Cardiac muscle cell (in vitro differentiated cells and primary cell): ENCODE results near the gene TENM3. TPM values are rescaled to one million over a fixed set of nuclear protein-coding genes. Genes with fewer than 3 reads are reported as not detected.

Experiments used
- DNase-seq, 2 donors: peaks; one replicate each; pipeline versions ENCODE4 v3.0.0 to v3.0.0-alpha.2; 2010 to 2017; ENCODE audit warnings: low read depth in 1 of 2, low spot score in 1 of 2
- H3K27ac ChIP-seq: fragments of 200-600 bp; sonication (generic); 2 replicates; pipeline ENCODE4 v1.5.1; 2016
- H3K27me3 ChIP-seq: fragments of 200-600 bp; sonication (generic); 2 replicates; pipeline ENCODE4 v1.6.0; 2016; ENCODE audit warnings: control low read depth
- H3K36me3 ChIP-seq: fragments of 200-600 bp; sonication (generic); 2 replicates; pipeline ENCODE4 v1.5.1; 2016; ENCODE audit warnings: control low read depth
- H3K4me1 ChIP-seq: fragments of 200-600 bp; sonication (generic); 2 replicates; pipeline ENCODE4 v1.8.1; 2017; ENCODE audit warnings: low read depth, mild to moderate bottlenecking, mixed run types
- H3K4me3 ChIP-seq: fragments of 200-600 bp; sonication (generic); 2 replicates; pipeline ENCODE4 v1.5.1; 2016; ENCODE audit warnings: mild to moderate bottlenecking
- H3K9me3 ChIP-seq: fragments of 200-600 bp; sonication (generic); 2 replicates; pipeline ENCODE4 v1.5.1; 2017; ENCODE audit warnings: low read depth, mild to moderate bottlenecking, control low read depth
- polyA plus RNA-seq: library from polyadenylated mRNA; unstranded; fragments of >200 nt; fragmentation: Nextera tagmentation; extraction: Ambion mirVana; gene quantifications from 2 replicates; pipeline ENCODE4 v1.2.1, GENCODE V29; 2016
- total RNA-seq: library from RNA; depleted of rRNA; stranded (reverse); fragments of >200 nt; gene quantifications from 2 replicates; pipeline ENCODE4 v1.2.3, GENCODE V29; 2016
- TF ChIP-seq, protein P1 (sequence below): IDR thresholded peaks from 2 replicates; pipeline ENCODE4 v1.5.1; 2012; ENCODE audit warnings: low read depth, mild to moderate bottlenecking, low read length

Gene TENM3
- total and polyA plus RNA-seq, 2 experiments from 2014 or later, result 12.5 to 24.8 TPM

- no peaks in the 10 kb centered on the region for H3K36me3 ChIP-seq
- H3K4me1 ChIP-seq, result no peaks in the 10 kb centered on the region
- no peaks in the 10 kb centered on the region for H3K9me3 ChIP-seq
- no peak overlapping the region for H3K27ac ChIP-seq
- H3K4me3 ChIP-seq, result no peak overlapping the region
- no peak for DNase-seq
- TF ChIP-seq, protein P1, sequence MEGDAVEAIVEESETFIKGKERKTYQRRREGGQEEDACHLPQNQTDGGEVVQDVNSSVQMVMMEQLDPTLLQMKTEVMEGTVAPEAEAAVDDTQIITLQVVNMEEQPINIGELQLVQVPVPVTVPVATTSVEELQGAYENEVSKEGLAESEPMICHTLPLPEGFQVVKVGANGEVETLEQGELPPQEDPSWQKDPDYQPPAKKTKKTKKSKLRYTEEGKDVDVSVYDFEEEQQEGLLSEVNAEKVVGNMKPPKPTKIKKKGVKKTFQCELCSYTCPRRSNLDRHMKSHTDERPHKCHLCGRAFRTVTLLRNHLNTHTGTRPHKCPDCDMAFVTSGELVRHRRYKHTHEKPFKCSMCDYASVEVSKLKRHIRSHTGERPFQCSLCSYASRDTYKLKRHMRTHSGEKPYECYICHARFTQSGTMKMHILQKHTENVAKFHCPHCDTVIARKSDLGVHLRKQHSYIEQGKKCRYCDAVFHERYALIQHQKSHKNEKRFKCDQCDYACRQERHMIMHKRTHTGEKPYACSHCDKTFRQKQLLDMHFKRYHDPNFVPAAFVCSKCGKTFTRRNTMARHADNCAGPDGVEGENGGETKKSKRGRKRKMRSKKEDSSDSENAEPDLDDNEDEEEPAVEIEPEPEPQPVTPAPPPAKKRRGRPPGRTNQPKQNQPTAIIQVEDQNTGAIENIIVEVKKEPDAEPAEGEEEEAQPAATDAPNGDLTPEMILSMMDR, result no peak
- H3K27me3 ChIP-seq, result no peaks in the 10 kb centered on the region
Observed at GRCh38 chr4:182649698-182650477, 406.7 kb downstream of the TENM3 start.

DNA sequence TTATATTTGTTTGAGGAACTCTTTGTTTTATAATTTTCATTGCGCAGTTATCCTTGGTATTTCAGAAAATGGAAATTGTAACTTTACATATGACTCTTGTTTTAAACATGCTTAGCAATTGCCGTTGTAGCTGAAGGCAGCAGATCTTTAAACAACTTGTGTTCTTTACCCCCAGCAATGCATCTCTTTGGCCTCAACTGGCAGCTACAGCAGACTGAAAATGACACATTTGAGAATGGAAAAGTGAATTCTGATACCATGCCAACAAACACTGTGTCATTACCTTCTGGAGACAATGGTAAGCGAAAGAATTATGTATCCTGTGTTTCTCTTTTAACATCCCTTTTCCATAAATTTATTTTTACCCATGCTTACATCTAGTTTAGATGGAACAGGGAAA, 410.4 kb downstream of the TENM3 start:
- H3K4me1 ChIP-seq, result no peaks in the 10 kb centered on the region
- no peak overlapping the region for H3K4me3 ChIP-seq
- no peaks in the 10 kb centered on the region for H3K36me3 ChIP-seq
- no peak overlapping the region for H3K27ac ChIP-seq
- DNase-seq, result no peak
- TF ChIP-seq, protein P1, result no peak
- H3K9me3 ChIP-seq, result no peaks in the 10 kb centered on the region
- no peaks in the 10 kb centered on the region for H3K27me3 ChIP-seq

DNA sequence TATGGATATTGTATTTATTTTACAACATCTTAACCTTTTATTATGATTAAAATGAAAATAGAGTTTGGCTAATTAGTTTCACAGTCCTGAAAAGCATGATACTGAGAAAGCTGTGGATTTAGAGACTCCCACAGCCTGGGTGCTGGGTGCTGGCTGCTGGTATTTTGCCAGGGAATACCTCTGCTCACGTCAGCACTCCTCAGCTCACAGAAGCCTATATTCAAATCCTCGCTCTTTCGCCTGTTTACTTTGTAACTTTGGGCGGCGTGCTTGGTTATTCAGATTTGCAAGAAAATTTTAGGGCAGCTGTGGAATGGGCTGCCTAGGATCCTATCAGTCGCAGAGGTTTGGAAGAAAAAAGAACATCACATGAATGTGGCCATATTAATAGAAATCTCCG, 412.1 kb downstream of the TENM3 start:
- Histone ChIP-seq H3K4me3 (no peak overlapping the region), H3K9me3 (no peaks in the 10 kb centered on the region), H3K27me3 (no peaks in the 10 kb centered on the region), H3K4me1 (no peaks in the 10 kb centered on the region), H3K36me3 (no peaks in the 10 kb centered on the region), H3K27ac (no peak overlapping the region)
- DNase-seq, result no peak
- TF ChIP-seq, protein P1, result no peak

DNA sequence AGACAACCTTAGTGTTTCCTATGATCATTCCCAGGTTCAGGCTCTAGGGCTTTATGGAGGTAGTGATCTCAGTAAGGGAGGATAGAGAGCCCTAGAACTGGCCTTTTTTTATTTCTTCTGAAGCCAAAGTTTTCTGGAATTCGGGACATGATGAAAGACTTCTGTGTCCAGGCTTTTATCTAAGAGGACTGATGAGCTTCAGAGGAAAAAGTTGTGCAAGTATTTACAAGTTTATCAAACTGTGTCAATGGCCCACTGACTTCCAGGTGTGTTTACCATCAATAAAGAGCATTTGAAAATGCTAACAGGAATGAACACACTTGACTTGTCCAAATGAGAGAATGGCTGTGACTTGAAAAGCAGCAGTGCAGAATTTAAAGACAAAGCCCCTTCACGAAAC, 419.3 kb downstream of the TENM3 start:
- H3K4me3 ChIP-seq, result no peak overlapping the region
- no peaks in the 10 kb centered on the region for H3K27me3 ChIP-seq
- DNase-seq, result no peak
- no peaks in the 10 kb centered on the region for H3K9me3 ChIP-seq
- H3K27ac ChIP-seq, result no peak overlapping the region
- H3K36me3 ChIP-seq, result no peaks in the 10 kb centered on the region
- peaks cover 5% of the 10 kb centered on the region for H3K4me1 ChIP-seq
- TF ChIP-seq, protein P1, result no peak

DNA sequence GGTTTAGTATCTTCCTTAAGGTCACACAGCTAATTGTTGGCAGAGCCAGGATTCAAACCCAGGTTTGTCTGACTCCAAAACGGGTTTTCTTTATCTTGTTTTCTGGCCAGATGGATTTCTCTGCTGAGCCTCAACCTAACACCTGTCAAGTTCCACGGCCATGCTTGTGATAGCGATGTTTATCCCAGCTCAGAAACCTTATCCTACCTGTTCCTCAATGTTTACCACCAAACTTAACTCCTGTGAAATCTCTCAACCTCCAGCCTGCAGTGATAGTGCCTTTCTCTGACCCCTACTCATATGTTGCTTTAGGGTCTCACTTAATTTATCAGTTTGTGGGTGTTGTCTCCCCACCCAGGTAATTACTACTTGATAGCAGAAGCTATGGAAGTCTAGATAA, 428.0 kb downstream of the TENM3 start:
- Histone ChIP-seq H3K4me3 (no peak overlapping the region), H3K27ac (no peak overlapping the region), H3K27me3 (no peaks in the 10 kb centered on the region), H3K4me1 (no peaks in the 10 kb centered on the region), H3K36me3 (no peaks in the 10 kb centered on the region), H3K9me3 (no peaks in the 10 kb centered on the region)
- TF ChIP-seq, protein P1, result no peak
- no peak for DNase-seq
